HPDE6-E6E7 (cell line): ENCODE measurements around the gene PLEKHO1.
"Not testable (repeated sequence)": the region's sequence is repeated elsewhere in the genome, so short reads cannot be mapped to it uniquely, and the experiment has no call there.

Experiments used
- DNase-seq: peaks from one replicate; pipeline ENCODE4 v3.0.0; 2011; ENCODE audit warnings: missing footprints; ENCODE audit errors: extremely low spot score

The PLEKHO1 gene

GRCh38 chr1:150173141-150173585 is 23.4 kb downstream of the PLEKHO1 start:
- no peak for DNase-seq

GRCh38 chr1:150176593-150176992 is 26.9 kb downstream of the PLEKHO1 start:
- no peak for DNase-seq

- DNase-seq = no peak
Observed at GRCh38 chr1:150178548-150178947, 28.8 kb downstream of the PLEKHO1 start.

GRCh38 chr1:150179867-150180266 is 30.2 kb downstream of the PLEKHO1 start:
- no peak for DNase-seq

GRCh38 chr1:150180474-150180873 is 30.8 kb downstream of the PLEKHO1 start:
- no peak for DNase-seq

- DNase-seq = no peak
Observed at GRCh38 chr1:150182247-150182646, 32.5 kb downstream of the PLEKHO1 start.

- DNase-seq = no peak
Observed at GRCh38 chr1:150183061-150183460, 33.3 kb downstream of the PLEKHO1 start.

GRCh38 chr1:150185481-150185880 is 35.8 kb downstream of the PLEKHO1 start:
- no peak for DNase-seq

GRCh38 chr1:150186438-150186788 is 36.7 kb downstream of the PLEKHO1 start:
- DNase-seq = not testable (repeated sequence)

GRCh38 chr1:150186789-150187559 is 37.3 kb downstream of the PLEKHO1 start:
- no peak for DNase-seq

- DNase-seq = no peak
Observed at GRCh38 chr1:150187560-150187931, 37.8 kb downstream of the PLEKHO1 start.

- DNase-seq = no peak
Observed at GRCh38 chr1:150192012-150192411, 42.3 kb downstream of the PLEKHO1 start.

GRCh38 chr1:150194381-150195031 is 44.8 kb downstream of the PLEKHO1 start:
- no peak for DNase-seq

GRCh38 chr1:150196417-150196816 is 46.7 kb downstream of the PLEKHO1 start:
- no peak for DNase-seq

- no peak for DNase-seq
Observed at GRCh38 chr1:150207281-150207971, 57.7 kb downstream of the PLEKHO1 start.

- not testable (repeated sequence) for DNase-seq
Observed at GRCh38 chr1:150208460-150208859, 58.7 kb downstream of the PLEKHO1 start.
